Neural cell (in vitro differentiated cells): ENCODE measurements around the gene GPT2.

Source experiments
- CTCF ChIP-seq: fragments of 450-650 bp; IDR thresholded peaks from 2 replicates; pipeline ENCODE4 v1.5.1; 2014; ENCODE audit warnings: antibody characterized with exemption, mild to moderate bottlenecking, moderate library complexity; ENCODE audit not compliant: poor library complexity, severe bottlenecking
- EP300 ChIP-seq: fragments of 450-650 bp; conservative IDR thresholded peaks from 2 replicates; pipeline ENCODE4 v1.6.1; 2014; ENCODE audit warnings: antibody characterized with exemption, mild to moderate bottlenecking, moderate library complexity; ENCODE audit not compliant: poor library complexity, severe bottlenecking
- EZH2 ChIP-seq: fragments of 200-600, 300-800 bp; shearing (Covaris generic), sonication (generic); IDR thresholded peaks from 2 replicates; pipeline ENCODE4 v1.6.1; 2014; ENCODE audit warnings: antibody characterized with exemption, low read length, borderline replicate concordance, mild to moderate bottlenecking; ENCODE audit not compliant: insufficient read depth, poor library complexity, severe bottlenecking
- MXI1 ChIP-seq: fragments of 450-650 bp; conservative IDR thresholded peaks from 2 replicates; pipeline ENCODE4 v1.6.1; 2014; ENCODE audit warnings: antibody characterized with exemption, mild to moderate bottlenecking; ENCODE audit not compliant: poor library complexity, severe bottlenecking
- POLR2AphosphoS5 ChIP-seq: IDR thresholded peaks from 2 replicates; pipeline ENCODE4 v1.6.1; 2012
- REST ChIP-seq: IDR thresholded peaks from 2 replicates; pipeline ENCODE4 v1.6.1; 2012; ENCODE audit warnings: borderline replicate concordance
- SMC3 ChIP-seq: fragments of 450-650 bp; conservative IDR thresholded peaks from 2 replicates; pipeline ENCODE4 v1.6.1; 2014; ENCODE audit warnings: antibody characterized with exemption, mild to moderate bottlenecking, moderate library complexity; ENCODE audit not compliant: poor library complexity
- TAF1 ChIP-seq: IDR thresholded peaks from 2 replicates; pipeline ENCODE4 v1.6.1; 2012; ENCODE audit warnings: low read depth

DNA sequence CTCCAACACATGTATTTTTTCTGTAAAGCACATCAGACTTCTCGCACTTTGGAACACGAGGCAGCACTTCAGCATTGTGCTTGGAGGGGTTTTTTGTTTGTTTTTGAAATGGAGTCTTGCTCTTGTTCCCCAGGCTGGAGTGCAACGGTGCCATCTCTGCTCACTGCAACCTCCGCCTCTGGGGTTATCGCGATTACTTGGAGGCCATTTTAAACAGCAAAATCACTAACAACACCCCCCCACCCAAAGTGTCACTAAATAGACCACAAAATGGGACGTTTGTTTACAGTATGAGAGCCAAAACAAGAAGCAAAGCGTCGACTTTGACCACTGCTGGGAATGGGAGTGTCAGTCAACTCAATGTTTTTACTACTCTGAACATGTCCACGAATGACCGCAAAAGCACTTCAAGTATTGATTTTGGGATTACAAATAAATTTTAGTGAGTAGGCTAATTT is 44.1 kb upstream of the GPT2 start:
- TF ChIP-seq REST (no peak), CTCF (no peak), EP300 (no peak), TAF1 (no peak), POLR2AphosphoS5 (no peak), EZH2 (no peak), SMC3 (no peak), MXI1 (no peak)
